Pancreas (tissue), 10 donors: Measurements from ENCODE around the gene MAD1L1. TPM values are rescaled to one million over a fixed set of nuclear protein-coding genes. Genes with fewer than 3 reads are reported as not detected.

Experiments
- ATAC-seq, 4 donors: fragments of 200-7000 bp; cut with Tn5 transposase; one replicate each; pipeline versions ENCODE4 v1.8.0 to v1.9.1; 2020; ENCODE audit warnings: mild to moderate bottlenecking in 4 of 4, moderate library complexity in 4 of 4
- DNase-seq, 6 donors: peaks; one replicate each; pipeline ENCODE4 v3.0.0-alpha.2; 2020
- FAIRE-seq: peaks from 2 replicates; lab custom pipeline; 2012; peaks lifted over from hg19 to GRCh38; lab: Jason Lieb, UNC
- H3K27ac ChIP-seq, 4 donors: fragments of 200-600 bp; sonication (generic); 1 replicate in 3 of 4; 2 replicates in 1 of 4; pipeline versions ENCODE4 v1.5.0 to v1.8.0; 2020
- H3K27me3 ChIP-seq, 4 donors: fragments of 200-600 bp; one replicate each; pipeline ENCODE4 v1.8.0; 2021
- H3K36me3 ChIP-seq, 3 donors: fragments of 200-600 bp; sonication (generic) in 1 of 3; one replicate each; pipeline versions ENCODE4 v1.5.0 to v1.8.0; 2020 to 2021
- H3K4me1 ChIP-seq, 3 donors: fragments of 200-600 bp; one replicate each; pipeline ENCODE4 v1.8.0; 2021
- H3K4me3 ChIP-seq, 4 donors: fragments of 200-600 bp; sonication (generic) in 2 of 4; one replicate each; pipeline versions ENCODE4 v1.5.0 to v1.8.0; 2020 to 2021
- H3K9me3 ChIP-seq, 4 donors: fragments of 200-600 bp; one replicate each; pipeline ENCODE4 v1.8.0; 2021
- WGBS, 2 donors: extraction: QIAGEN DNeasy Blood & Tissue Kit; methylation state at CpG; one replicate each; pipeline ENCODE4 v1.1.7; 2013; 5-methylcytosine and 5-hydroxymethylcytosine counted together
- intact Hi-C, 3 donors: fragments of 100-400 bp; cut with DNase I; formaldehyde crosslinking; loops; one replicate each; pipeline versions ENCODE4 v1.11.1 to v1.14.2; 2022
- polyA plus RNA-seq, 2 donors: library from polyadenylated mRNA; stranded (reverse); fragments of 200-250 nt; gene quantifications; one replicate each; pipeline ENCODE4 v1.2.3, GENCODE V29; 2013
- total RNA-seq, 6 donors: library from RNA; stranded (reverse); fragmentation: NEBNext Ultra II Directional in 4 of 6; extraction: Animal tissue kit (Norgen Biotek cat#: 25700) in 4 of 6; gene quantifications; one replicate each; pipeline versions ENCODE4 v1.2.1 to v1.2.4, GENCODE V29; 2021 to 2023
- TF ChIP-seq, protein P1 (sequence below), 4 donors: fragments of 200-600 bp; sonication (generic) in 3 of 4; IDR thresholded peaks; one replicate each; pipeline versions ENCODE4 v1.5.0 to v1.8.0; 2021; ENCODE audit warnings: antibody characterized with exemption in 4 of 4
- donor health status: healthy with polysubstance abuse.
- donor health status: DM: no; HTN: no; CAD: no; lungs with moderate emphysema.
- donor health status: DM: no; HTN: no; CAD: no.
- donor health status: control.
- donor health status: control.
- donor health status: Bipolar disorder and iron deficiency.
- donor health status: DM: yes; HTN: yes; CAD: no.
- donor health status: DM: no; HTN: no; CAD: no.
- donor health status: DM: no; HTN: no; CAD: no.
- donor health status: DM: yes; HTN: yes; CAD: no.

MAD1L1 gene
- total and polyA plus RNA-seq, 8 donors: 9.8 to 28.2 (median 11.9) TPM

DNA sequence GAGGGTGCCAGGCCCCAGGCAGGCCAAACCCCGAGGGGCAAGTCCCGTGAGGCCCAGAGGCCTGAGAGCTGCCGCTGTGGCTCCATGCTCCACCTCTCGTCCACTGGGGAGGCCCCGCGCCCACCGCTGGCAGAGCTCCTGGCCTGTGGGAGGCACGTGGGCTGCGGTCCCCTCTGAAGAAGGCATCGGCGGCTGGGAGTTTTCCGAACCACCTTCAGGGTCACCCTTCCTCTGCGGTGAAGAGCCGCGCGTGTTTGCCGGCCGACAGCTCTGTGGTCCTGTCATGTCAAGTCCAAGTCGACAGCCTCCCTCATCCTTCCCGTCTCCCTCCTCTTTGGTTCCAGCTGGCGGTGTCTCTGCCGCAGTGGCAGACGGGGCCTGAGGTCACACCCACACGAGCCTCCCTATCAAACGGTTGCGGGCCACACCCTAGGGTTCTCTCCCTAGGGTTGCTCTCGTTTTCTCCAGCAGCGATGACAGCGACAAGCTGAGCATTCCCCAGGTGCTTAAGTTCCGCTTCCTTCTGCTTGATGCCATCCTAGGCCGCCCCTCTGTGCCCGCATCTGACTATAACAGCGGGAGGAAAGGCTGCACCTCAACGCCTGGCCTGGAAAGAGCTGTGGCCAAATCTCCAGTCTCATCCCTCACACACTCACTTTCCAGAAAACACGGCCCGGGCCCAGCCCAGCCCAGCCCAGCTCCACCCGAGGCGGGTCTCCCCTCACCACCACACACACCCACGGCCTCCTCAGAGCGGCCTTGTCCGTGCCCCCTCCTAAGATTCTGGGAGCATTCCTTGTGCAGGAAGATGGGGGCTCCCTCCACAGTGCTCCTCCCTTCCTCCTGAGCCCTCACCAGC lies 377.6 kb downstream of the MAD1L1 start:
- Histone ChIP-seq H3K9me3 (no peaks in the 10 kb centered on the region), H3K4me3 (no peak overlapping the region), H3K27me3 (no peaks in the 10 kb centered on the region), H3K36me3 (no peaks in the 10 kb centered on the region), H3K4me1 (no peaks in the 10 kb centered on the region), H3K27ac (no peak overlapping the region)
- intact Hi-C loops: no loop called here
- TF ChIP-seq, protein P1, sequence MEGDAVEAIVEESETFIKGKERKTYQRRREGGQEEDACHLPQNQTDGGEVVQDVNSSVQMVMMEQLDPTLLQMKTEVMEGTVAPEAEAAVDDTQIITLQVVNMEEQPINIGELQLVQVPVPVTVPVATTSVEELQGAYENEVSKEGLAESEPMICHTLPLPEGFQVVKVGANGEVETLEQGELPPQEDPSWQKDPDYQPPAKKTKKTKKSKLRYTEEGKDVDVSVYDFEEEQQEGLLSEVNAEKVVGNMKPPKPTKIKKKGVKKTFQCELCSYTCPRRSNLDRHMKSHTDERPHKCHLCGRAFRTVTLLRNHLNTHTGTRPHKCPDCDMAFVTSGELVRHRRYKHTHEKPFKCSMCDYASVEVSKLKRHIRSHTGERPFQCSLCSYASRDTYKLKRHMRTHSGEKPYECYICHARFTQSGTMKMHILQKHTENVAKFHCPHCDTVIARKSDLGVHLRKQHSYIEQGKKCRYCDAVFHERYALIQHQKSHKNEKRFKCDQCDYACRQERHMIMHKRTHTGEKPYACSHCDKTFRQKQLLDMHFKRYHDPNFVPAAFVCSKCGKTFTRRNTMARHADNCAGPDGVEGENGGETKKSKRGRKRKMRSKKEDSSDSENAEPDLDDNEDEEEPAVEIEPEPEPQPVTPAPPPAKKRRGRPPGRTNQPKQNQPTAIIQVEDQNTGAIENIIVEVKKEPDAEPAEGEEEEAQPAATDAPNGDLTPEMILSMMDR (IDR thresholded peaks at IDR 0.05): no peak
- 94 to 97% methylated on average over 41 of the region's 41 CpGs for WGBS, 2 donors
- DNase-seq (peak in 4 of 6 donors; percentile 11 to 74 (median 28)), FAIRE-seq (no peak), ATAC-seq (no peak)

DNA sequence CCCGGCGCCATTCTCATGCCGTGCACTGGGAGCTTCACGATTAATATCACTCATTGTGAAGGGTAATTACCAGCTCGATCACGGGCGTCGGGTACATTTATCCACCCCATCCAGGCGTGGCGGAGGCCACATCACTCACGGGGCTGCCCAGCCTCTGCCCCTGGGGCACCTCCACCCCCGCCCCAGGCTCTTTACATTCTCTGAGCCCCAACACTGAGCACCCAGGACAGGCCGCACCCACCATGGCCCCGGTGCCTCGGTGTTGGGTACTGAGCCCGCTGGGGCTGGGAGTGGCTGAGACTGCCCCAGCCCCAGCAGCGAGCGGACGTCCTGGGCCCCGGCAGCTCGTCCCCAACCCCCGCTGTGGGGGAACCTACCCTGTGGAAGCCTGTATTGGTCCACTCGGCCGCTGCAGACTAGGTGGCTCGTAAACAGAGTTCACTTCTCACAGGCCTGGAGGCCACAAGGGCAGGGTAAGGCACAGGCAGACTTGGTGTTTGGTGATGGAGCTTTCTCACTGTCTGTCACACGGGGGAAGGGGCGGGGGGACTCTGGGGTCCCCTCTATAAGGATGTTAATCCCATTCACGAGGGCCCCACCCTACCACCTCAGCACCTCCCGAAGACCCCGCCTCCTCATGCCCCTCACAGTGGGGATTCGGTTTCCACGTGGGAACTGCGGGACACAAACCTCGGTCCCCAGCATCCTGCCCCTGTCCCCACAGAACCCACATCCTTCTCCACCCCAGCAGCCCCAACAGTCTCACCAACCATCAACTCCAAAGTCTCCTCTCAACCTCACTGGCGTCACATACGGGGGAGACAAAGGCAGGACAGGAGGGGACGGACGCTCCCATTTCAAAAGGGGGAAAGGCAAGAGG lies 378.5 kb downstream of the MAD1L1 start:
- no peaks in the 10 kb centered on the region for H3K9me3 ChIP-seq
- no peaks in the 10 kb centered on the region for H3K4me1 ChIP-seq
- ATAC-seq (peak in 1 of 4 donors; percentile 23), FAIRE-seq (no peak), DNase-seq (peak in 3 of 6 donors; percentile 6 to 48 (median 45))
- H3K36me3 ChIP-seq: no peaks in the 10 kb centered on the region
- no peak overlapping the region for H3K4me3 ChIP-seq
- TF ChIP-seq, protein P1 (IDR thresholded peaks at IDR 0.05): no peak
- intact Hi-C loops: no loop called here
- 66 to 74% methylated on average over 38 of the region's 38 CpGs for WGBS, 2 donors
- H3K27me3 ChIP-seq: no peaks in the 10 kb centered on the region
- H3K27ac ChIP-seq: no peak overlapping the region

- 66 to 72% methylated on average over 18 of the region's 18 CpGs for WGBS, 2 donors
- DNase-seq (peak in 4 of 6 donors; percentile 12 to 55 (median 38)), ATAC-seq (peak in 3 of 4 donors; percentile 34 to 65 (median 65)), FAIRE-seq (no peak)
- H3K27ac ChIP-seq: no peak overlapping the region
- intact Hi-C loops: no loop called here
- TF ChIP-seq, protein P1 (IDR thresholded peaks at IDR 0.05): no peak
- H3K9me3 ChIP-seq: no peaks in the 10 kb centered on the region
- no peaks in the 10 kb centered on the region for H3K4me1 ChIP-seq
- no peaks in the 10 kb centered on the region for H3K36me3 ChIP-seq
- H3K27me3 ChIP-seq: no peaks in the 10 kb centered on the region
- no peak overlapping the region for H3K4me3 ChIP-seq
These were observed 379.2 kb downstream of the MAD1L1 start for GRCh38 chr7:1853431-1853985.

- TF ChIP-seq, protein P1 (IDR thresholded peaks at IDR 0.05): no peak
- FAIRE-seq (no peak), ATAC-seq (no peak), DNase-seq (peak in 3 of 6 donors; percentile 16 to 53 (median 49))
- H3K36me3 ChIP-seq: no peaks in the 10 kb centered on the region
- 91 to 93% methylated on average over 40 of the region's 40 CpGs for WGBS, 2 donors
- H3K27ac ChIP-seq: no peak overlapping the region
- H3K9me3 ChIP-seq: no peaks in the 10 kb centered on the region
- no peak overlapping the region for H3K4me3 ChIP-seq
- no peaks in the 10 kb centered on the region for H3K27me3 ChIP-seq
- H3K4me1 ChIP-seq: no peaks in the 10 kb centered on the region
- intact Hi-C loops: no loop called here
These were observed 380.0 kb downstream of the MAD1L1 start for GRCh38 chr7:1852517-1853430.
